Endothelial cell of umbilical vein (primary cell): ENCODE results near the gene TOMM20. TPM values are rescaled to one million over a fixed set of nuclear protein-coding genes. Genes with fewer than 3 reads are reported as not detected.

Source experiments
- BruUV-seq: library from RNA; stranded (reverse); fragments of 400-500 nt; replicated peaks from 2 replicates; lab custom pipeline; 2021; lab: Mats Ljungman, UMichigan
- CTCF ChIA-PET: fragments of 300-600, 350-600 bp; sonication (Branson Sonifier 250); formaldehyde crosslinking; loops from one replicate; lab custom pipeline; 2021; ENCODE audit warnings: antibody characterized with exemption, inconsistent platforms; lab: Charles Lee
- POLR2A ChIA-PET: fragments of 300-600, 350-600 bp; sonication (Branson Sonifier 250); formaldehyde crosslinking; loops from one replicate; lab custom pipeline; 2021; ENCODE audit warnings: antibody characterized with exemption, inconsistent platforms; lab: Charles Lee
- DNase-seq: peaks from one replicate; pipeline ENCODE4 v3.0.0-alpha.2; 2011; ENCODE audit warnings: low read depth, low spot score
- FAIRE-seq: peaks from 2 replicates; lab custom pipeline; 2011; peaks lifted over from hg19 to GRCh38; lab: Jason Lieb, UNC
- H2AFZ ChIP-seq: 2 replicates; pipeline ENCODE4 v1.6.0; 2012; ENCODE audit warnings: low read depth, low read length, control low read depth, inconsistent platforms
- H3K27ac ChIP-seq: 2 replicates; pipeline ENCODE4 v1.5.1; 2011; ENCODE audit warnings: low read depth, mild to moderate bottlenecking, control low read depth, low read length, moderate library complexity; ENCODE audit not compliant: insufficient read depth
- H3K27me3 ChIP-seq, 2 experiments: 2 replicates each; pipeline versions ENCODE4 v1.6.0 to v1.6.1; 2011; ENCODE audit warnings: low read length in 2 of 2, mixed read lengths in 1 of 2; ENCODE audit not compliant: control insufficient read depth in 2 of 2, insufficient read depth in 2 of 2
- H3K36me3 ChIP-seq, 2 experiments: 2 replicates in 1 of 2; 3 replicates in 1 of 2; pipeline ENCODE4 v1.5.1; 2011; ENCODE audit warnings: low read length in 2 of 2, mild to moderate bottlenecking in 1 of 2, moderate library complexity in 1 of 2; ENCODE audit not compliant: control insufficient read depth in 2 of 2, insufficient read depth in 2 of 2; ENCODE audit errors: extremely low read depth in 1 of 2
- H3K4me1 ChIP-seq: 3 replicates; pipeline ENCODE4 v1.5.1; 2011; ENCODE audit warnings: mild to moderate bottlenecking, low read length; ENCODE audit not compliant: control insufficient read depth, insufficient read depth; ENCODE audit errors: extremely low read depth
- H3K4me2 ChIP-seq: 2 replicates; pipeline ENCODE4 v1.6.1; 2011; ENCODE audit warnings: low read length, control low read depth, mixed read lengths; ENCODE audit not compliant: insufficient read depth
- H3K4me3 ChIP-seq, 3 experiments: fragments of 200-600 bp in 1 of 3; sonication (generic), shearing (Covaris generic) in 1 of 3; replicated peaks in 1 of 3; 2 replicates each; pipeline ENCODE4 v1.5.1; 2011 to 2016; ENCODE audit warnings: control low read depth in 3 of 3, low read length in 3 of 3, mild to moderate bottlenecking in 2 of 3, inconsistent platforms in 1 of 3, low read depth in 1 of 3, moderate library complexity in 1 of 3; ENCODE audit not compliant: insufficient read depth in 1 of 3
- H3K79me2 ChIP-seq: 2 replicates; pipeline ENCODE4 v1.6.0; 2012; ENCODE audit warnings: low read length, inconsistent platforms; ENCODE audit not compliant: control insufficient read depth, insufficient read depth
- H3K9ac ChIP-seq: replicated peaks from 2 replicates; pipeline ENCODE3; 2011; ENCODE audit warnings: low read length, control low read depth; ENCODE audit not compliant: insufficient read depth; ENCODE audit errors: extremely low read depth
- H3K9me1 ChIP-seq: replicated peaks from 3 replicates; pipeline ENCODE4 v1.6.0; 2011; ENCODE audit warnings: mild to moderate bottlenecking, low read length; ENCODE audit not compliant: control insufficient read depth, insufficient read depth; ENCODE audit errors: extremely low read depth
- H3K9me3 ChIP-seq: replicated peaks from 2 replicates; pipeline ENCODE4 v1.5.1; 2012; ENCODE audit warnings: low read length, inconsistent platforms; ENCODE audit not compliant: control insufficient read depth, insufficient read depth
- H4K20me1 ChIP-seq: replicated peaks from 2 replicates; pipeline ENCODE3; 2011; ENCODE audit warnings: mild to moderate bottlenecking, low read length; ENCODE audit not compliant: control insufficient read depth, insufficient read depth; ENCODE audit errors: extremely low read depth
- EZH2 ChIP-seq: IDR thresholded peaks from 2 replicates; pipeline ENCODE4 v1.6.1; 2012; ENCODE audit warnings: borderline replicate concordance, low read depth, mild to moderate bottlenecking, moderate library complexity, low read length, inconsistent platforms; ENCODE audit not compliant: severe bottlenecking
- FOS ChIP-seq: IDR thresholded peaks from 2 replicates; pipeline ENCODE4 v1.6.1; 2011; ENCODE audit warnings: mild to moderate bottlenecking, low read length, moderate library complexity, borderline replicate concordance; ENCODE audit not compliant: insufficient read depth
- GATA2 ChIP-seq: IDR thresholded peaks from 2 replicates; pipeline ENCODE4 v1.7.0; 2011; ENCODE audit warnings: low read depth, mild to moderate bottlenecking, moderate library complexity, mixed read lengths, low read length; ENCODE audit not compliant: insufficient read length, insufficient read depth
- JUN ChIP-seq: IDR thresholded peaks from 2 replicates; pipeline ENCODE4 v1.6.1; 2011; ENCODE audit warnings: borderline replicate concordance, low read depth; ENCODE audit not compliant: insufficient read length, insufficient read depth
- MYC ChIP-seq: IDR thresholded peaks from one replicate; pipeline ENCODE4 v1.6.1; 2011; ENCODE audit warnings: mild to moderate bottlenecking, low read depth, low read length
- POLR2A ChIP-seq: IDR thresholded peaks from 2 replicates; pipeline ENCODE4 v1.6.1; 2012; ENCODE audit warnings: low read depth, mild to moderate bottlenecking, control low read depth, low read length
- POLR2AphosphoS5 ChIP-seq: IDR thresholded peaks from 2 replicates; pipeline ENCODE4 v1.6.1; 2012; ENCODE audit warnings: low read depth, mild to moderate bottlenecking, control low read depth, low read length, moderate library complexity; ENCODE audit not compliant: insufficient read depth
- dilution Hi-C: fragments of 300-500 bp; cut with MboI; formaldehyde crosslinking; loops from one replicate; pipeline ENCODE4 v1.15.0; 2019; ENCODE audit warnings: low sequenced_read_pairs; ENCODE audit not compliant: extremely low pct_ligation_motif_present
- intact Hi-C: fragments of 100-400 bp; cut with micrococcal nuclease; formaldehyde crosslinking; loops from one replicate; pipeline ENCODE4 v1.10.0; 2022
- polyA plus RNA-seq, 4 experiments: library from polyadenylated mRNA; depleted of rRNA in 3 of 4; stranded (reverse) in 3 of 4; unstranded in 1 of 4; fragments of >200 nt; gene quantifications; 2 replicates each; pipeline versions ENCODE4 v1.2.1 to v1.2.3, GENCODE V29; 2011 to 2012; ENCODE audit warnings: missing spikeins in 1 of 4
- total RNA-seq: library from RNA; stranded (reverse); gene quantifications from 2 replicates; pipeline ENCODE4 v1.2.3, GENCODE V29; 2021
- TF ChIP-seq, protein P1 (sequence below): IDR thresholded peaks from 2 replicates; pipeline ENCODE4 v1.6.1; 2011; ENCODE audit not compliant: insufficient read depth, insufficient read length
- TF ChIP-seq, protein P2 (sequence below), 2 donors: IDR thresholded peaks; 1 replicate in 1 of 2; 2 replicates in 1 of 2; pipeline ENCODE4 v1.5.1; 2011; ENCODE audit warnings: low read length in 2 of 2, mild to moderate bottlenecking in 2 of 2, moderate library complexity in 2 of 2, control low read depth in 1 of 2, inconsistent platforms in 1 of 2, low read depth in 1 of 2; ENCODE audit not compliant: insufficient read depth in 1 of 2; ENCODE audit errors: extremely low read depth in 1 of 2

TOMM20 gene
- total and polyA plus RNA-seq, 2 donors (not counting 3 experiments of a cell fraction or from before 2014, with no cell fraction given): 42.5 to 98.4 TPM

DNA sequence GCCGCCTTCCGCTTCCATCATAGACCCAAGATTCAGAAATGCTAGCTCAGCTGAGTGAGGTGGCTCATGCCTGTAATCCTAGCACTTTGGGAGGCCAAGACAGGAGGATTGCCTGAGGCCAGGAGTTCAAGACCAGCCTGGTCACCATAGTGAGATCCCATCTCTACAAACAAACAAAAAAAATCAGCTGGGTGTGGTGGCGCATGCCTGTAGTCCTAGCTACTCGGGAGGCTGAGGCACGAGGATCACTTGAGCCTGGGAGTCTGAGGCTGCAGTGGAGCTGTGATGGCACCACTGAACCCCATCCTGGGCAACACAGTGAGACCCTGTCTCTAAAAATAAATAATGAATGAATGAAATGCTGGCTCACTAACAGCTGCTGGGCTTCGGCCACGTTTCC lies 39.7 kb downstream of the TOMM20 start:
- H3K27ac ChIP-seq: no peak overlapping the region
- H3K27me3 ChIP-seq: no peaks in the 10 kb centered on the region
- FAIRE-seq (no peak), DNase-seq (no peak)
- H3K9ac ChIP-seq: no peak overlapping the region
- no peaks in the 10 kb centered on the region for H4K20me1 ChIP-seq
- H3K36me3 ChIP-seq: no peaks in the 10 kb centered on the region
- no peaks in the 10 kb centered on the region for H3K9me1 ChIP-seq
- no TSS peak for BruUV-seq
- H3K4me1 ChIP-seq: no peaks in the 10 kb centered on the region
- no peak overlapping the region for H3K4me3 ChIP-seq
- no peaks in the 10 kb centered on the region for H3K79me2 ChIP-seq
- no peaks in the 10 kb centered on the region for H3K9me3 ChIP-seq
- H3K4me2 ChIP-seq: no peak overlapping the region
- ChIA-PET POLR2A (no interaction called here), CTCF (interaction anchor here (0.8 to 1.5 kb wide), 3 partner anchors 491 to 602 kb away, joined by 3 to 4 read pairs (median 3); no protein-coding TSS in a partner anchor)
- TF ChIP-seq EZH2: no peak
- intact Hi-C loops: no loop called here
- H2AFZ ChIP-seq: no peak overlapping the region
- dilution Hi-C loops: no loop called here

DNA sequence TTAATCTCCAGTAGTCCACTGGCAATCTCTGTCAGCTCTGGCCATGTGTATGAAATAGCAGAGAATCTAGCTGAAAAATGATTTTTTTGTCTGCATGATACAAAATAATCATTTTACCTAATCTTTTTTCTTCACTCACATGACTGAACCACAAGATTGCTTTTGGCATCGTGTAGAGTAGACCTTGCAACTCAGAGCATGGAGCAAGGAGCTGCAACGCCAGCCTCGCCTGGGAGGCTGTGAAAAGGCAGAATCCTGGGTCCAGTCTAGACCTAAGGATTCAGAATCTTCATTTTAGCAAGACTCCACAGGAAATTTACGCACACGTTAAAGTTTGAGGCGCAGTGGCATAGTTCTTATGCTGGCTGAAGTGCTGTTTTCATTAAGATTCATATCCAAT lies 40.2 kb downstream of the TOMM20 start:
- no TSS peak for BruUV-seq
- no peaks in the 10 kb centered on the region for H4K20me1 ChIP-seq
- POLR2A ChIA-PET: no interaction called here
- no peaks in the 10 kb centered on the region for H3K27me3 ChIP-seq
- no peak overlapping the region for H3K27ac ChIP-seq
- no peaks in the 10 kb centered on the region for H3K79me2 ChIP-seq
- no peaks in the 10 kb centered on the region for H3K9me1 ChIP-seq
- TF ChIP-seq POLR2A (no peak), GATA2 (no peak), JUN (no peak), MYC (no peak), POLR2AphosphoS5 (no peak), EZH2 (no peak), FOS (no peak)
- TF ChIP-seq, protein P1, sequence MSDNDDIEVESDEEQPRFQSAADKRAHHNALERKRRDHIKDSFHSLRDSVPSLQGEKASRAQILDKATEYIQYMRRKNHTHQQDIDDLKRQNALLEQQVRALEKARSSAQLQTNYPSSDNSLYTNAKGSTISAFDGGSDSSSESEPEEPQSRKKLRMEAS: no peak
- TF ChIP-seq, protein P2, sequence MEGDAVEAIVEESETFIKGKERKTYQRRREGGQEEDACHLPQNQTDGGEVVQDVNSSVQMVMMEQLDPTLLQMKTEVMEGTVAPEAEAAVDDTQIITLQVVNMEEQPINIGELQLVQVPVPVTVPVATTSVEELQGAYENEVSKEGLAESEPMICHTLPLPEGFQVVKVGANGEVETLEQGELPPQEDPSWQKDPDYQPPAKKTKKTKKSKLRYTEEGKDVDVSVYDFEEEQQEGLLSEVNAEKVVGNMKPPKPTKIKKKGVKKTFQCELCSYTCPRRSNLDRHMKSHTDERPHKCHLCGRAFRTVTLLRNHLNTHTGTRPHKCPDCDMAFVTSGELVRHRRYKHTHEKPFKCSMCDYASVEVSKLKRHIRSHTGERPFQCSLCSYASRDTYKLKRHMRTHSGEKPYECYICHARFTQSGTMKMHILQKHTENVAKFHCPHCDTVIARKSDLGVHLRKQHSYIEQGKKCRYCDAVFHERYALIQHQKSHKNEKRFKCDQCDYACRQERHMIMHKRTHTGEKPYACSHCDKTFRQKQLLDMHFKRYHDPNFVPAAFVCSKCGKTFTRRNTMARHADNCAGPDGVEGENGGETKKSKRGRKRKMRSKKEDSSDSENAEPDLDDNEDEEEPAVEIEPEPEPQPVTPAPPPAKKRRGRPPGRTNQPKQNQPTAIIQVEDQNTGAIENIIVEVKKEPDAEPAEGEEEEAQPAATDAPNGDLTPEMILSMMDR (IDR thresholded peaks at IDR 0.05; ENCODE audit: extremely low read depth in 1 of 2, insufficient read depth in 1 of 2, low read depth in 1 of 2, low read length in 2 of 2): no peak
- H3K4me2 ChIP-seq: no peak overlapping the region
- no peaks in the 10 kb centered on the region for H3K36me3 ChIP-seq
- intact Hi-C loops: no loop called here
- no peak overlapping the region for H3K9ac ChIP-seq
- H3K4me1 ChIP-seq: no peaks in the 10 kb centered on the region
- no peak for DNase-seq
- dilution Hi-C loops: no loop called here
- H3K4me3 ChIP-seq: no peak overlapping the region
- no peak for FAIRE-seq
- CTCF ChIA-PET: interaction anchor here (0.8 to 1.5 kb wide), 2 partner anchors 589 to 602 kb away, joined by 3 to 4 read pairs; no protein-coding TSS in a partner anchor
- no peaks in the 10 kb centered on the region for H3K9me3 ChIP-seq
- H2AFZ ChIP-seq: no peak overlapping the region
